H9 (cell line): Measurements from ENCODE around the gene ENOX1. TPM values are rescaled to one million over a fixed set of nuclear protein-coding genes. Genes with fewer than 3 reads are reported as not detected.

Experiments used
- DNase-seq: peaks from one replicate; pipeline ENCODE4 v3.0.0-alpha.2; 2017
- H2AFZ ChIP-seq: one replicate; pipeline ENCODE4 v1.6.1; 2013; ENCODE audit warnings: mild to moderate bottlenecking, low read length, control low read depth, moderate library complexity
- H2AK5ac ChIP-seq: 2 replicates; pipeline ENCODE4 v1.6.1; 2013; ENCODE audit warnings: low read length, control low read depth, mixed read lengths; ENCODE audit not compliant: insufficient read length
- H2BK120ac ChIP-seq: one replicate; pipeline ENCODE4 v1.6.1; 2013; ENCODE audit warnings: low read depth, mild to moderate bottlenecking, low read length, control low read depth, inconsistent platforms; ENCODE audit not compliant: poor library complexity, severe bottlenecking
- H2BK12ac ChIP-seq: 2 replicates; pipeline ENCODE4 v1.6.1; 2013; ENCODE audit warnings: low read length, control low read depth, mixed read lengths, low read depth; ENCODE audit not compliant: insufficient read length
- H2BK15ac ChIP-seq: 2 replicates; pipeline ENCODE4 v1.6.1; 2013; ENCODE audit warnings: low read depth, low read length, control low read depth
- H2BK20ac ChIP-seq: one replicate; pipeline ENCODE4 v1.6.1; 2013; ENCODE audit warnings: low read depth, mild to moderate bottlenecking, low read length, control low read depth, inconsistent platforms; ENCODE audit not compliant: poor library complexity, severe bottlenecking
- H2BK5ac ChIP-seq: 2 replicates; pipeline ENCODE4 v1.6.1; 2013; ENCODE audit warnings: low read length, control low read depth, mixed read lengths; ENCODE audit not compliant: insufficient read length
- H3K14ac ChIP-seq: 2 replicates; pipeline ENCODE4 v1.6.1; 2013; ENCODE audit warnings: low read length, control low read depth; ENCODE audit not compliant: insufficient read depth
- H3K18ac ChIP-seq: 2 replicates; pipeline ENCODE4 v1.6.1; 2013; ENCODE audit warnings: low read depth, mild to moderate bottlenecking, mixed read lengths, low read length, control low read depth; ENCODE audit not compliant: insufficient read length
- H3K23ac ChIP-seq: 2 replicates; pipeline ENCODE4 v1.6.1; 2013; ENCODE audit warnings: low read length, control low read depth, mixed read lengths, low read depth; ENCODE audit not compliant: insufficient read length
- H3K23me2 ChIP-seq: 2 replicates; pipeline ENCODE4 v1.6.1; 2013; ENCODE audit warnings: low read depth, mild to moderate bottlenecking, mixed read lengths, low read length, control low read depth; ENCODE audit not compliant: insufficient read length, poor library complexity, severe bottlenecking
- H3K27ac ChIP-seq: 2 replicates; pipeline ENCODE4 v1.5.1; 2013; ENCODE audit warnings: low read length, control low read depth, mixed read lengths, low read depth; ENCODE audit not compliant: insufficient read length
- H3K27me3 ChIP-seq: 2 replicates; pipeline ENCODE4 v1.6.1; 2013; ENCODE audit warnings: low read length, control low read depth, inconsistent platforms; ENCODE audit not compliant: insufficient read depth
- H3K4ac ChIP-seq: 2 replicates; pipeline ENCODE4 v1.6.1; 2013; ENCODE audit warnings: low read depth, mild to moderate bottlenecking, control low read depth, inconsistent platforms, low read length, moderate library complexity
- H3K4me1 ChIP-seq: 2 replicates; pipeline ENCODE4 v1.6.1; 2013; ENCODE audit warnings: low read length, control low read depth, inconsistent platforms; ENCODE audit not compliant: insufficient read depth
- H3K4me2 ChIP-seq: 2 replicates; pipeline ENCODE4 v1.6.1; 2013; ENCODE audit warnings: low read length, control low read depth, mixed read lengths; ENCODE audit not compliant: insufficient read length, insufficient read depth
- H3K56ac ChIP-seq: 2 replicates; pipeline ENCODE4 v1.6.1; 2013; ENCODE audit warnings: low read depth, mild to moderate bottlenecking, mixed read lengths, low read length, control low read depth; ENCODE audit not compliant: insufficient read length
- H3K79me1 ChIP-seq: 2 replicates; pipeline ENCODE4 v1.6.1; 2013; ENCODE audit warnings: low read depth, mild to moderate bottlenecking, moderate library complexity, low read length, control low read depth, inconsistent platforms; ENCODE audit not compliant: insufficient read depth, poor library complexity, severe bottlenecking
- H3K79me2 ChIP-seq: 2 replicates; pipeline ENCODE4 v1.6.1; 2013; ENCODE audit warnings: low read length, control low read depth, inconsistent platforms; ENCODE audit not compliant: insufficient read depth
- H3K9ac ChIP-seq: 2 replicates; pipeline ENCODE4 v1.6.1; 2013; ENCODE audit warnings: low read length, control low read depth, mixed read lengths; ENCODE audit not compliant: insufficient read length; ENCODE audit errors: extremely low read depth
- H3K9me3 ChIP-seq: one replicate; pipeline ENCODE4 v1.6.1; 2013; ENCODE audit warnings: low read depth, low read length, inconsistent platforms; ENCODE audit not compliant: control insufficient read depth
- H3T11ph ChIP-seq: one replicate; pipeline ENCODE4 v1.6.1; 2013; ENCODE audit warnings: mild to moderate bottlenecking, low read length, control low read depth, inconsistent platforms
- H4K20me1 ChIP-seq: one replicate; pipeline ENCODE4 v1.6.1; 2013; ENCODE audit not compliant: control insufficient read depth, insufficient read length, insufficient read depth
- H4K5ac ChIP-seq: 2 replicates; pipeline ENCODE4 v1.6.1; 2013; ENCODE audit warnings: low read depth, mild to moderate bottlenecking, mixed read lengths, low read length, control low read depth; ENCODE audit not compliant: insufficient read length
- H4K8ac ChIP-seq: replicated peaks from 2 replicates; pipeline ENCODE4 v1.6.1; 2013; ENCODE audit warnings: low read length, control low read depth, mixed read lengths, low read depth; ENCODE audit not compliant: insufficient read length
- H4K91ac ChIP-seq: 2 replicates; pipeline ENCODE4 v1.6.1; 2013; ENCODE audit warnings: low read depth, mild to moderate bottlenecking, moderate library complexity, mixed read lengths, low read length, control low read depth; ENCODE audit not compliant: insufficient read length
- H3K27ac Mint-ChIP-seq, 3 experiments: 2 replicates in 2 of 3; 3 replicates in 1 of 3; pipeline ENCODE4 v1.8.0; 2020 to 2021; ENCODE audit warnings: mixed read lengths in 3 of 3, mild to moderate bottlenecking in 1 of 3, moderate library complexity in 1 of 3
- H3K27me3 Mint-ChIP-seq: 2 replicates; pipeline ENCODE4 v1.8.0; 2021; ENCODE audit warnings: low read depth, mild to moderate bottlenecking, moderate library complexity, mixed read lengths
- H3K36me3 Mint-ChIP-seq, 3 experiments: 2 replicates in 2 of 3; 3 replicates in 1 of 3; pipeline ENCODE4 v1.8.0; 2020 to 2021; ENCODE audit warnings: low read depth in 3 of 3, mixed read lengths in 3 of 3; ENCODE audit not compliant: insufficient read depth in 1 of 3
- H3K4me1 Mint-ChIP-seq, 2 experiments: 2 replicates each; pipeline ENCODE4 v1.8.0; 2020; ENCODE audit warnings: mixed read lengths in 2 of 2
- H3K4me3 Mint-ChIP-seq, 2 experiments: 2 replicates in 1 of 2; 3 replicates in 1 of 2; pipeline ENCODE4 v1.8.0; 2020 to 2021; ENCODE audit warnings: mild to moderate bottlenecking in 2 of 2, mixed read lengths in 2 of 2, moderate library complexity in 1 of 2
- H3K9me3 Mint-ChIP-seq, 2 experiments: 2 replicates in 1 of 2; 3 replicates in 1 of 2; pipeline ENCODE4 v1.8.0; 2020; ENCODE audit warnings: mild to moderate bottlenecking in 2 of 2, mixed read lengths in 2 of 2, moderate library complexity in 1 of 2
- CTCF ChIP-seq: fragments of 200-600 bp; sonication (generic); conservative IDR thresholded peaks from 3 replicates; pipeline ENCODE4 v1.8.0; 2021; ENCODE audit warnings: antibody characterized with exemption, mild to moderate bottlenecking
- WGBS: extraction: QIAGEN DNeasy Blood & Tissue Kit; methylation state at CpG from one replicate; pipeline ENCODE4 v1.1.7; 2013; ENCODE audit warnings: missing lambda C conversion rate, low lambda C conversion rate, mixed read lengths; ENCODE audit not compliant: insufficient read length; ENCODE audit errors: extremely low coverage; 5-methylcytosine and 5-hydroxymethylcytosine counted together
- total RNA-seq: library from RNA; stranded (reverse); gene quantifications from 2 replicates; pipeline ENCODE4 v1.2.1, GENCODE V29; 2021

Gene ENOX1
- total RNA-seq, 1 experiment from 2014 or later = 0.24 TPM

GRCh38 chr13:43648733-43649132 lies 138.0 kb downstream of the ENOX1 start:
- no peak overlapping the region for H3K14ac ChIP-seq
- no peak for TF ChIP-seq CTCF
- no peak overlapping the region for H3K27ac ChIP-seq
- no peaks in the 10 kb centered on the region for H3K9me3 Mint-ChIP-seq
- H3K79me2 ChIP-seq = no peaks in the 10 kb centered on the region
- no peak overlapping the region for H4K5ac ChIP-seq
- H3K27me3 ChIP-seq = no peaks in the 10 kb centered on the region
- no peak overlapping the region for H3K4ac ChIP-seq
- H2BK120ac ChIP-seq = no peak overlapping the region
- no peaks in the 10 kb centered on the region for H3K4me1 Mint-ChIP-seq
- no peak overlapping the region for H2BK15ac ChIP-seq
- no CpG with 5 or more reads among the region's 5 CpGs for WGBS
- no peaks in the 10 kb centered on the region for H3K79me1 ChIP-seq
- H3K9ac ChIP-seq = no peak overlapping the region
- H3K4me1 ChIP-seq = no peaks in the 10 kb centered on the region
- H2BK20ac ChIP-seq = no peak overlapping the region
- H2AFZ ChIP-seq = no peak overlapping the region
- no peaks in the 10 kb centered on the region for H3K9me3 ChIP-seq
- no peak overlapping the region for H2AK5ac ChIP-seq
- H3K27me3 Mint-ChIP-seq = no peaks in the 10 kb centered on the region
- H3T11ph ChIP-seq = no peak overlapping the region
- H2BK12ac ChIP-seq = no peak overlapping the region
- no peak overlapping the region for H4K91ac ChIP-seq
- H3K56ac ChIP-seq = no peak overlapping the region
- no peak overlapping the region for H2BK5ac ChIP-seq
- no peak overlapping the region for H3K23ac ChIP-seq
- H4K8ac ChIP-seq = no peak overlapping the region
- no peaks in the 10 kb centered on the region for H4K20me1 ChIP-seq
- H3K18ac ChIP-seq = no peak overlapping the region
- no peak overlapping the region for H3K27ac Mint-ChIP-seq
- H3K23me2 ChIP-seq = no peaks in the 10 kb centered on the region
- no peak overlapping the region for H3K4me2 ChIP-seq
- H3K4me3 Mint-ChIP-seq = no peak overlapping the region
- no peaks in the 10 kb centered on the region for H3K36me3 Mint-ChIP-seq
- DNase-seq = no peak
